Stimulated activated naive CD4-positive, alpha-beta T cell treated with Interleukin-2 at 50 U/mL for 16 hours (primary cell): ENCODE results near the gene NTSR2.

Experiments
- DNase-seq: peaks from one replicate; lab custom pipeline; 2025; lab: John Stamatoyannopoulos, UW

The NTSR2 gene

GRCh38 chr2:11628675-11629074 is 41.3 kb downstream of the NTSR2 start:
- no peak for DNase-seq

GRCh38 chr2:11625671-11626070 is 44.3 kb downstream of the NTSR2 start:
- no peak for DNase-seq

- DNase-seq: no peak
Observed at GRCh38 chr2:11624893-11625292, 45.1 kb downstream of the NTSR2 start.

GRCh38 chr2:11622611-11623010 is 47.4 kb downstream of the NTSR2 start:
- no peak for DNase-seq

- no peak for DNase-seq
Observed at GRCh38 chr2:11621410-11621809, 48.6 kb downstream of the NTSR2 start.

GRCh38 chr2:11618708-11619062 is 51.3 kb downstream of the NTSR2 start:
- no peak for DNase-seq

- DNase-seq: no peak
Observed at GRCh38 chr2:11617984-11618707, 51.8 kb downstream of the NTSR2 start.

GRCh38 chr2:11617527-11617926 is 52.5 kb downstream of the NTSR2 start:
- no peak for DNase-seq

GRCh38 chr2:11616851-11617415 is 53.1 kb downstream of the NTSR2 start:
- no peak for DNase-seq

- no peak for DNase-seq
Observed at GRCh38 chr2:11616097-11616687, 53.8 kb downstream of the NTSR2 start.

- no peak for DNase-seq
Observed at GRCh38 chr2:11615209-11615608, 54.8 kb downstream of the NTSR2 start.

GRCh38 chr2:11613297-11613696 is 56.7 kb downstream of the NTSR2 start:
- DNase-seq: no peak

GRCh38 chr2:11612553-11613215 is 57.3 kb downstream of the NTSR2 start:
- DNase-seq: no peak

GRCh38 chr2:11611251-11611650 is 58.7 kb downstream of the NTSR2 start:
- DNase-seq: no peak

GRCh38 chr2:11610624-11611242 is 59.3 kb downstream of the NTSR2 start:
- DNase-seq: no peak
